Measurements from ENCODE around the gene CCNY. TPM values are rescaled to one million over a fixed set of nuclear protein-coding genes. Genes with fewer than 3 reads are reported as not detected.
"Not testable (repeated sequence)": the region's sequence is repeated elsewhere in the genome, so short reads cannot be mapped to it uniquely, and the experiment has no call there.

The CCNY gene
- polyA plus RNA-seq, 2 of the 4 experiments (the other 2 are of a cell fraction) = 28.1 to 55.5 TPM

GRCh38 chr10:35517431-35518181, 181.3 kb downstream of the CCNY start (continued):
- TF ChIP-seq FOSL2 (IDR thresholded peaks at IDR 0.05) (no peak), FOSL2 (CRISPR knock-in tag; IDR thresholded peaks at IDR 0.05) (no peak), ATOH8 (CRISPR knock-in tag; IDR thresholded peaks at IDR 0.05; ENCODE audit: low read depth) (no peak), RAD21 (conservative IDR thresholded peaks at IDR 0.05 in 1 of 2, IDR thresholded peaks at IDR 0.05 in 1 of 2) (no peak), POLR2A (IDR thresholded peaks at IDR 0.05; ENCODE audit: low read length) (no peak), CHD2 (IDR thresholded peaks at IDR 0.05; ENCODE audit: low read length, partially characterized antibody) (no peak)

GRCh38 chr10:35518187-35518586, 181.9 kb downstream of the CCNY start:
- WGBS (ENCODE audit: missing lambda C conversion rate) = 100% methylated on average over 1 of the region's 1 CpG
- DNase-seq (ENCODE audit: low read depth in 1 of 2, low spot score in 1 of 2); ATAC-seq; CTCF ChIA-PET; FAIRE-seq; POLR2A ChIA-PET; H3K27ac ChIP-seq; H3K4me3 ChIP-seq; H3K4me2 ChIP-seq; H3K9me3 ChIP-seq; H3K4me1 ChIP-seq: not testable (repeated sequence)

GRCh38 chr10:35520996-35521395, 184.7 kb downstream of the CCNY start:
- Histone ChIP-seq H3K9me3 (no peaks in the 10 kb centered on the region), H3K4me2 (no peak overlapping the region), H3K27ac (no peak overlapping the region), H3K4me3 (no peak overlapping the region), H3K4me1 (peaks cover 3% of the 10 kb centered on the region; the same call in 1 of the 3 replicates)
- no peak for ATAC-seq
- DNase-seq (ENCODE audit: low read depth in 1 of 2, low spot score in 1 of 2) = no peak
- FAIRE-seq = no peak
- ChIA-PET POLR2A (no interaction called here), CTCF (interaction anchor here (0.6 to 1.3 kb wide), 3 partner anchors 10 to 42 kb away, joined by 3 to 7 read pairs (median 3); no protein-coding TSS in a partner anchor)
- TF ChIP-seq ZSCAN20 (CRISPR knock-in tag; IDR thresholded peaks at IDR 0.05) (no peak), TFCP2L1 (CRISPR knock-in tag; IDR thresholded peaks at IDR 0.05) (no peak), ATOH8 (CRISPR knock-in tag; IDR thresholded peaks at IDR 0.05; ENCODE audit: low read depth) (no peak)
- 100% methylated on average over 3 of the region's 3 CpGs for whole genome bisulfite sequencing (ENCODE audit: missing lambda C conversion rate)

GRCh38 chr10:35523670-35524225, 187.4 kb downstream of the CCNY start:
- H3K4me2 ChIP-seq = no peak overlapping the region
- ATAC-seq = no peak
- no peak overlapping the region for H3K27ac ChIP-seq
- TF ChIP-seq REST (IDR thresholded peaks at IDR 0.05) = no peak
- TF ChIP-seq GATA3 (IDR thresholded peaks at IDR 0.05; ENCODE audit: borderline replicate concordance) = no peak
- no peak for TF ChIP-seq HEYL (CRISPR knock-in tag; IDR thresholded peaks at IDR 0.05)
- no peak for TF ChIP-seq MAFK (IDR thresholded peaks at IDR 0.05; ENCODE audit: partially characterized antibody)
- TF ChIP-seq ZSCAN20 (CRISPR knock-in tag; IDR thresholded peaks at IDR 0.05) = no peak
- no peak for TF ChIP-seq CEBPB (IDR thresholded peaks at IDR 0.05)
- TF ChIP-seq SREBF2 (IDR thresholded peaks at IDR 0.05) = no peak
- TF ChIP-seq PHF8 (IDR thresholded peaks at IDR 0.05; ENCODE audit: borderline replicate concordance, low read depth) = no peak
- no peak for TF ChIP-seq NFE2L2 (conservative IDR thresholded peaks at IDR 0.05; ENCODE audit: low read length)
- no peak for TF ChIP-seq HES2 (IDR thresholded peaks at IDR 0.05)
- no peak for TF ChIP-seq ZNF302 (CRISPR knock-in tag; IDR thresholded peaks at IDR 0.05)
- TF ChIP-seq POLR2A (IDR thresholded peaks at IDR 0.05; ENCODE audit: low read length) = no peak
- no peak for TF ChIP-seq RAD21 (conservative IDR thresholded peaks at IDR 0.05 in 1 of 2, IDR thresholded peaks at IDR 0.05 in 1 of 2)
- no peak for TF ChIP-seq RARB (CRISPR knock-in tag; IDR thresholded peaks at IDR 0.05)
- no peak for TF ChIP-seq ZC3H11A (IDR thresholded peaks at IDR 0.05)
- TF ChIP-seq NR3C1 (IDR thresholded peaks at IDR 0.05) = no peak
- no peak for TF ChIP-seq HDAC2 (IDR thresholded peaks at IDR 0.05)
- TF ChIP-seq EHMT2 (IDR thresholded peaks at IDR 0.05; ENCODE audit: low read depth) = no peak
- TF ChIP-seq FOXS1 (CRISPR knock-in tag; IDR thresholded peaks at IDR 0.05) = no peak
- no peak for TF ChIP-seq POLR2AphosphoS2 (conservative IDR thresholded peaks at IDR 0.05; ENCODE audit: low read length)
- peak; percentile 49 for FAIRE-seq
- WGBS (ENCODE audit: missing lambda C conversion rate) = 89% methylated on average over 3 of the region's 3 CpGs
- H3K4me3 ChIP-seq = no peak overlapping the region
- no peak for DNase-seq (ENCODE audit: low read depth in 1 of 2, low spot score in 1 of 2)
- no peaks in the 10 kb centered on the region for H3K4me1 ChIP-seq
- CTCF ChIA-PET = interaction anchor here (1.1 kb wide), 1 partner anchor 283 kb away, joined by 4 read pairs; no protein-coding TSS in a partner anchor
- H3K9me3 ChIP-seq = no peaks in the 10 kb centered on the region
- POLR2A ChIA-PET = no interaction called here
